Astrocyte (in vitro differentiated cells and primary cell): ENCODE data around the gene METTL14. TPM values are rescaled to one million over a fixed set of nuclear protein-coding genes. Genes with fewer than 3 reads are reported as not detected.
A peak's percentile ranks its signal among the peaks of the same experiment; 100 is the strongest.

Experiments used
- DNase-seq: peaks from one replicate; pipeline ENCODE4 v3.0.0-alpha.2; 2010; ENCODE audit warnings: low read depth
- FAIRE-seq: peaks from 2 replicates; lab custom pipeline; 2011; peaks lifted over from hg19 to GRCh38; lab: Jason Lieb, UNC
- H2AFZ ChIP-seq: 2 replicates; pipeline ENCODE4 v1.6.0; 2012; ENCODE audit warnings: low read depth, low read length, inconsistent platforms
- H3K27ac ChIP-seq: 2 replicates; pipeline ENCODE4 v1.5.1; 2011; ENCODE audit warnings: low read depth, low read length, inconsistent platforms
- H3K27me3 ChIP-seq: 2 replicates; pipeline ENCODE4 v1.6.0; 2011; ENCODE audit warnings: low read length, inconsistent platforms; ENCODE audit not compliant: insufficient read depth
- H3K36me3 ChIP-seq: 2 replicates; pipeline ENCODE4 v1.5.1; 2011; ENCODE audit warnings: low read length, inconsistent platforms; ENCODE audit not compliant: insufficient read depth
- H3K4me1 ChIP-seq: 2 replicates; pipeline ENCODE4 v1.5.1; 2011; ENCODE audit warnings: low read length, inconsistent platforms; ENCODE audit not compliant: insufficient read depth
- H3K4me2 ChIP-seq: 2 replicates; pipeline ENCODE4 v1.6.0; 2012; ENCODE audit warnings: low read length, inconsistent platforms
- H3K4me3 ChIP-seq: 2 replicates; pipeline ENCODE4 v1.5.1; 2011; ENCODE audit warnings: low read depth, mild to moderate bottlenecking, low read length, inconsistent platforms; ENCODE audit not compliant: insufficient read depth
- H3K79me2 ChIP-seq: 2 replicates; pipeline ENCODE4 v1.6.0; 2012; ENCODE audit warnings: mild to moderate bottlenecking, low read length, inconsistent platforms; ENCODE audit not compliant: insufficient read depth
- H3K9ac ChIP-seq: 2 replicates; pipeline ENCODE4 v1.6.0; 2012; ENCODE audit warnings: mild to moderate bottlenecking, low read length, inconsistent platforms
- H3K9me3 ChIP-seq: 2 replicates; pipeline ENCODE4 v1.5.1; 2012; ENCODE audit warnings: low read depth, mild to moderate bottlenecking, low read length, inconsistent platforms; ENCODE audit not compliant: insufficient read depth
- H4K20me1 ChIP-seq: 2 replicates; pipeline ENCODE4 v1.6.0; 2012; ENCODE audit warnings: low read length, inconsistent platforms; ENCODE audit not compliant: insufficient read depth
- H3K27ac Mint-ChIP-seq: one replicate; pipeline ENCODE4 v1.8.0; 2021; ENCODE audit warnings: mild to moderate bottlenecking, mixed read lengths; ENCODE audit not compliant: unreplicated experiment
- H3K27me3 Mint-ChIP-seq: one replicate; pipeline ENCODE4 v1.8.0; 2021; ENCODE audit warnings: low read depth, mixed read lengths; ENCODE audit not compliant: unreplicated experiment
- H3K36me3 Mint-ChIP-seq: one replicate; pipeline ENCODE4 v1.8.0; 2021; ENCODE audit warnings: low read depth, mixed read lengths; ENCODE audit not compliant: unreplicated experiment
- H3K4me1 Mint-ChIP-seq: one replicate; pipeline ENCODE4 v1.8.0; 2021; ENCODE audit warnings: low read depth, mixed read lengths; ENCODE audit not compliant: unreplicated experiment
- H3K4me3 Mint-ChIP-seq: one replicate; pipeline ENCODE4 v1.8.0; 2021; ENCODE audit warnings: mild to moderate bottlenecking, moderate library complexity, mixed read lengths; ENCODE audit not compliant: unreplicated experiment
- H3K9me3 Mint-ChIP-seq: one replicate; pipeline ENCODE4 v1.8.0; 2021; ENCODE audit warnings: mild to moderate bottlenecking, mixed read lengths; ENCODE audit not compliant: unreplicated experiment
- EZH2 ChIP-seq: IDR thresholded peaks from 2 replicates; pipeline ENCODE4 v1.6.1; 2012; ENCODE audit warnings: mild to moderate bottlenecking, low read length, inconsistent platforms; ENCODE audit not compliant: insufficient read depth
- total RNA-seq: library from RNA; stranded (reverse); gene quantifications from 2 replicates; pipeline ENCODE4 v1.2.1, GENCODE V29; 2021
- TF ChIP-seq, protein P1 (sequence below): IDR thresholded peaks from 2 replicates; pipeline ENCODE4 v1.5.1; 2011; ENCODE audit warnings: low read depth, mild to moderate bottlenecking, inconsistent platforms, low read length, moderate library complexity; ENCODE audit not compliant: insufficient read depth

Gene METTL14
- total RNA-seq, 1 donor from 2014 or later, result 35.2 TPM

DNA sequence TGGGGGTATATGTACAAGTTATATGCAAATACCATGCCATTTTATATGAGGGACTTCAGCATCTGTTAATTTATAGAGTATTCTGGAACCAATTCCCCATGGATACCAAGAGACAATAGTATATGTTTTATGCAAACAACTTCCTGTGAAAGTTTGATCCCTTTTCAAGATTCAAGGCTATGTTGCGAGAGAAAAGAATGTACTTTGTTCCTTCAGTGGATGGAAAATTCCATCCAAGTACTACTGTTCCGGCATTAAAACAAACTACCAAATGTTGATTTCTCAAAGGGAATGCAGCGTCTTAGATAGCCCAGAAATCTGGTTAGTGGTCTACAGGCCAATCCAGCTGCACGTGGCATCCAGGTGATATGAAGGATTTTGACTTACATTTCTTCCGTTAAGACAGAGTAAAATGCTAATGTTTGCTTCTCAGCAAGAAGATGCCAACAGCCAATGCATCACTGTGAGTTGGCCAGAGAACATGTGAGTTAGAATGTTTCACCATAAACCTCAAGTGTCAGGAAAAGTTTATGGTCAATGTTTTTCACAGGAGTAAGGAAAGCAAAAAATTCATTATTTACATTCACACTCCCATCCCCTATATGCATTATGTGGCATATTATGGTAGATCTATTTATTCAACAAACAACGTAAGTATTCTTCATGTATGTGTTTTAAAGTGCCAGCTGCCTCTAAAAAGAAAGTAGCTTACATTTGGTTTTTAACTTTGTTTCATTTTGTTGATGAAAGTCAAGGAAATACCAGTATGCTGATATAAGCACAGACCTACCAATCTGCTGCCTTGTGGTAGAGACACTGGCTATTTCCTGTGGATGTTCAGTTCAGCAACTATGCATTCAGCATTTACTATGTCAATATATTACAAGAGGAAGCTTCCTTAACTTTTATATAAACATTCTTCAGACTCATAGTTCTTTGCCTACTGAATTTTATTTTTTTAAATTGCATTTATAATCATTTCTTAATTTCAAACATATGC lies 44.4 kb downstream of the METTL14 start:
- no peaks in the 10 kb centered on the region for H3K9me3 Mint-ChIP-seq
- peaks cover 58% of the 10 kb centered on the region for H3K4me1 Mint-ChIP-seq
- no peak overlapping the region for H2AFZ ChIP-seq
- peak overlapping the region; percentile 6 for H3K4me3 ChIP-seq
- peaks cover 23% of the 10 kb centered on the region for H3K36me3 Mint-ChIP-seq
- no peaks in the 10 kb centered on the region for H3K27me3 ChIP-seq
- H3K27ac ChIP-seq, result peak overlapping the region; percentile 52
- peak overlapping the region; percentile 88 for H3K27ac Mint-ChIP-seq
- peak; percentile 88 for FAIRE-seq
- DNase-seq, result peak; percentile 73
- H3K9me3 ChIP-seq, result no peaks in the 10 kb centered on the region
- H4K20me1 ChIP-seq, result peaks cover 49% of the 10 kb centered on the region
- TF ChIP-seq EZH2, result no peak
- TF ChIP-seq, protein P1, sequence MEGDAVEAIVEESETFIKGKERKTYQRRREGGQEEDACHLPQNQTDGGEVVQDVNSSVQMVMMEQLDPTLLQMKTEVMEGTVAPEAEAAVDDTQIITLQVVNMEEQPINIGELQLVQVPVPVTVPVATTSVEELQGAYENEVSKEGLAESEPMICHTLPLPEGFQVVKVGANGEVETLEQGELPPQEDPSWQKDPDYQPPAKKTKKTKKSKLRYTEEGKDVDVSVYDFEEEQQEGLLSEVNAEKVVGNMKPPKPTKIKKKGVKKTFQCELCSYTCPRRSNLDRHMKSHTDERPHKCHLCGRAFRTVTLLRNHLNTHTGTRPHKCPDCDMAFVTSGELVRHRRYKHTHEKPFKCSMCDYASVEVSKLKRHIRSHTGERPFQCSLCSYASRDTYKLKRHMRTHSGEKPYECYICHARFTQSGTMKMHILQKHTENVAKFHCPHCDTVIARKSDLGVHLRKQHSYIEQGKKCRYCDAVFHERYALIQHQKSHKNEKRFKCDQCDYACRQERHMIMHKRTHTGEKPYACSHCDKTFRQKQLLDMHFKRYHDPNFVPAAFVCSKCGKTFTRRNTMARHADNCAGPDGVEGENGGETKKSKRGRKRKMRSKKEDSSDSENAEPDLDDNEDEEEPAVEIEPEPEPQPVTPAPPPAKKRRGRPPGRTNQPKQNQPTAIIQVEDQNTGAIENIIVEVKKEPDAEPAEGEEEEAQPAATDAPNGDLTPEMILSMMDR, result no peak
- H3K4me2 ChIP-seq, result peak overlapping the region; percentile 52
- H3K79me2 ChIP-seq, result peaks cover 13% of the 10 kb centered on the region
- peaks cover 18% of the 10 kb centered on the region for H3K4me1 ChIP-seq
- H3K36me3 ChIP-seq, result peaks cover 77% of the 10 kb centered on the region
- H3K4me3 Mint-ChIP-seq, result peak overlapping the region; percentile 11
- no peaks in the 10 kb centered on the region for H3K27me3 Mint-ChIP-seq
- peak overlapping the region; percentile 19 for H3K9ac ChIP-seq

DNA sequence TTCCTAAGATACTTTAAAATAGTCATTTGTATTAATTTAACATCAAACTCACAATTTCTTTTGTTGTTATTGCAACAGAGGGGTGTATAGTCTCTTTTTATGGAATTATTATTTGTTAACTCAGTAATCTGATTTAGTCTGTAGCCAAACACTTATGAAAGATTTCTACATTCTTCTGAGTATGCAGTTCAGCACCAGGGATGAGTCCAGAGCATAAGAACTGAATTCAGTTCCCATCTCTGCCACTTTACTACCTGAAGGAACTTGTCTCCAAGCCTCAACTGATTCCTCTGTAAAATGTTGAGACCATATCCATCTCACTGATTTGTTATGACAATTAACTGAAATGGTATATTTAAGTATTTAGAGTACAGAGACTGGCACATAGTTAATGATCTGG lies 45.5 kb downstream of the METTL14 start:
- H2AFZ ChIP-seq, result no peak overlapping the region
- no peaks in the 10 kb centered on the region for H3K9me3 Mint-ChIP-seq
- H4K20me1 ChIP-seq, result peaks cover 38% of the 10 kb centered on the region
- no peak overlapping the region for H3K27ac ChIP-seq
- H3K9me3 ChIP-seq, result no peaks in the 10 kb centered on the region
- peaks cover 27% of the 10 kb centered on the region for H3K36me3 Mint-ChIP-seq
- peaks cover 62% of the 10 kb centered on the region for H3K4me1 Mint-ChIP-seq
- peak overlapping the region; percentile 88 for H3K27ac Mint-ChIP-seq
- peaks cover 75% of the 10 kb centered on the region for H3K36me3 ChIP-seq
- H3K4me3 Mint-ChIP-seq, result no peak overlapping the region
- peaks cover 18% of the 10 kb centered on the region for H3K4me1 ChIP-seq
- FAIRE-seq (no peak), DNase-seq (no peak)
- TF ChIP-seq, protein P1, result no peak
- no peak for TF ChIP-seq EZH2
- no peak overlapping the region for H3K4me3 ChIP-seq
- H3K27me3 ChIP-seq, result no peaks in the 10 kb centered on the region
- H3K27me3 Mint-ChIP-seq, result no peaks in the 10 kb centered on the region
- H3K9ac ChIP-seq, result no peak overlapping the region
- H3K4me2 ChIP-seq, result peak overlapping the region; percentile 52
- H3K79me2 ChIP-seq, result peaks cover 14% of the 10 kb centered on the region
